HepG2 (cell line): Measurements from ENCODE around the gene SUSD3. TPM values are rescaled to one million over a fixed set of nuclear protein-coding genes. Genes with fewer than 3 reads are reported as not detected.

Source experiments
- ATAC-seq: fragments of 200-7000 bp; cut with Tn5 transposase; 3 replicates; pipeline ENCODE4 v1.9.1; 2020; ENCODE audit warnings: mild to moderate bottlenecking, moderate library complexity
- BruUV-seq: library from RNA; stranded (reverse); fragments of 400-500 nt; replicated peaks from 2 replicates; lab custom pipeline; 2021; lab: Mats Ljungman, UMichigan
- CTCF ChIA-PET: fragments of 300-600 bp; formaldehyde crosslinking; extraction: SDS; loops from one replicate; lab custom pipeline; 2021; ENCODE audit warnings: low total read pairs, inconsistent platforms, low intra/inter-chr PET ratio; lab: Yijun Ruan, JAX
- POLR2A ChIA-PET: fragments of 350-600 bp; sonication (Branson Sonifier 250); formaldehyde crosslinking; loops from one replicate; lab custom pipeline; 2020; ENCODE audit warnings: antibody characterized with exemption, inconsistent platforms; lab: Yijun Ruan, JAX
- DNase-seq: peaks from one replicate; pipeline ENCODE4 v3.0.0-alpha.2; 2015; ENCODE audit warnings: low spot score
- FAIRE-seq: peaks from 3 replicates; lab custom pipeline; 2011; peaks lifted over from hg19 to GRCh38; lab: Jason Lieb, UNC
- H2AFZ ChIP-seq: one replicate; pipeline ENCODE4 v1.6.1; 2011; ENCODE audit warnings: low read length, inconsistent platforms
- H3K27ac ChIP-seq: fragments of 300-600 bp; 3 replicates; pipeline ENCODE4 v1.8.0; 2011; ENCODE audit warnings: mixed run types, mild to moderate bottlenecking, mixed read lengths, low read length, inconsistent platforms; ENCODE audit not compliant: insufficient read depth; ENCODE audit errors: extremely low read length
- H3K27me3 ChIP-seq, 2 experiments: fragments of 200-600 bp in 1 of 2; 2 replicates in 1 of 2; 3 replicates in 1 of 2; pipeline versions ENCODE4 v1.6.0 to v1.8.0; 2011; ENCODE audit warnings: low read length in 2 of 2, mild to moderate bottlenecking in 2 of 2, moderate library complexity in 2 of 2, inconsistent platforms in 1 of 2; ENCODE audit not compliant: insufficient read depth in 2 of 2, control insufficient read depth in 1 of 2
- H3K36me3 ChIP-seq, 2 experiments: fragments of 200-600 bp in 1 of 2; replicated peaks in 1 of 2; 2 replicates in 1 of 2; 3 replicates in 1 of 2; pipeline versions ENCODE4 v1.5.1 to v1.8.0; 2011; ENCODE audit warnings: low read length in 2 of 2, inconsistent platforms in 1 of 2; ENCODE audit not compliant: insufficient read depth in 2 of 2, control insufficient read depth in 1 of 2
- H3K4me1 ChIP-seq: 2 replicates; pipeline ENCODE4 v1.5.1; 2012; ENCODE audit warnings: low read length, inconsistent platforms; ENCODE audit not compliant: insufficient read depth
- H3K4me2 ChIP-seq: 2 replicates; pipeline ENCODE4 v1.6.0; 2011; ENCODE audit warnings: low read depth, low read length, inconsistent platforms
- H3K4me3 ChIP-seq, 3 experiments: fragments of 200-600 bp in 1 of 3; sonication (generic), shearing (Covaris generic) in 1 of 3; replicated peaks in 1 of 3; 2 replicates each; pipeline ENCODE4 v1.5.1; 2011 to 2016; ENCODE audit warnings: low read length in 3 of 3, inconsistent platforms in 2 of 3, low read depth in 2 of 3, mild to moderate bottlenecking in 2 of 3, control low read depth in 1 of 3, mixed read lengths in 1 of 3; ENCODE audit not compliant: insufficient read depth in 1 of 3
- H3K79me2 ChIP-seq: one replicate; pipeline ENCODE4 v1.6.1; 2011; ENCODE audit warnings: low read length, inconsistent platforms; ENCODE audit not compliant: insufficient read depth
- H3K9ac ChIP-seq: 2 replicates; pipeline ENCODE4 v1.6.0; 2011; ENCODE audit warnings: mild to moderate bottlenecking, low read depth, low read length, inconsistent platforms; ENCODE audit not compliant: insufficient read depth
- H3K9me3 ChIP-seq: 2 replicates; pipeline ENCODE4 v1.5.1; 2012; ENCODE audit warnings: mild to moderate bottlenecking, low read length
- H4K20me1 ChIP-seq: 2 replicates; pipeline ENCODE4 v1.6.0; 2011; ENCODE audit warnings: inconsistent platforms, mild to moderate bottlenecking, low read length, moderate library complexity; ENCODE audit not compliant: insufficient read depth
- CCDC6 ChIP-seq: sonication (generic); formaldehyde crosslinking; IDR thresholded peaks from 2 replicates; pipeline ENCODE4 v1.8.1; 2022; ENCODE audit warnings: mild to moderate bottlenecking, missing genetic modification reagents, moderate library complexity
- CHCHD3 ChIP-seq: sonication (generic); formaldehyde crosslinking; IDR thresholded peaks from 2 replicates; pipeline ENCODE4 v1.8.0; 2022; ENCODE audit warnings: mild to moderate bottlenecking, missing genetic modification reagents, moderate library complexity
- KDM3A ChIP-seq: IDR thresholded peaks from 2 replicates; pipeline ENCODE4 v1.6.1; 2018; ENCODE audit warnings: low read depth, missing compliant biosample characterization
- STAT5B ChIP-seq: sonication (generic); formaldehyde crosslinking; IDR thresholded peaks from 2 replicates; pipeline ENCODE4 v1.4.0; 2020; ENCODE audit warnings: missing genetic modification reagents
- TBP ChIP-seq: sonication (generic); formaldehyde crosslinking; IDR thresholded peaks from 2 replicates; pipeline ENCODE4 v1.5.0; 2020; ENCODE audit warnings: missing genetic modification reagents
- ZBTB42 ChIP-seq: sonication (generic); formaldehyde crosslinking; IDR thresholded peaks from 2 replicates; pipeline ENCODE4 v1.5.0; 2020; ENCODE audit warnings: mild to moderate bottlenecking, missing genetic modification reagents
- ZNF343 ChIP-seq: sonication (generic); formaldehyde crosslinking; IDR thresholded peaks from 2 replicates; pipeline ENCODE4 v1.4.0; 2020; ENCODE audit warnings: mild to moderate bottlenecking, missing genetic modification reagents
- ZNF510 ChIP-seq: sonication (generic); formaldehyde crosslinking; IDR thresholded peaks from 2 replicates; pipeline ENCODE4 v1.4.0; 2020; ENCODE audit warnings: low read depth, mild to moderate bottlenecking, missing genetic modification reagents
- ZSCAN25 ChIP-seq: sonication (generic); formaldehyde crosslinking; IDR thresholded peaks from 2 replicates; pipeline ENCODE4 v1.8.0; 2022; ENCODE audit warnings: mild to moderate bottlenecking, missing genetic modification reagents
- WGBS: methylation state at CpG from one replicate; pipeline ENCODE4 v1.1.6; 2017; ENCODE audit warnings: low lambda C conversion rate; 5-methylcytosine and 5-hydroxymethylcytosine counted together
- in situ Hi-C: cut with HindIII; loops from 2 replicates; pipeline ENCODE4 v1.10.0; 2017; ENCODE audit warnings: low pct_unique_long_range_greater_than_20kb; ENCODE audit not compliant: extremely low pct_ligation_motif_present
- intact Hi-C: fragments of 100-400 bp; cut with micrococcal nuclease; formaldehyde crosslinking; loops from one replicate; pipeline ENCODE4 v1.10.0; 2022; ENCODE audit not compliant: unreplicated experiment
- polyA plus RNA-seq, 8 experiments: library from polyadenylated mRNA; depleted of rRNA in 3 of 8; stranded (reverse) in 7 of 8; unstranded in 1 of 8; fragments of >200 nt; fragmentation: Illumina TruSeq in 4 of 8; extraction: Trizol in 4 of 8; gene quantifications; 2 replicates each; pipeline versions ENCODE4 v1.2.1 to v1.2.3, GENCODE V29; 2011 to 2016; ENCODE audit warnings: low read depth in 4 of 8, missing spikeins in 1 of 8, mixed read lengths in 1 of 8; ENCODE audit not compliant: insufficient read depth in 1 of 8
- total RNA-seq, 5 experiments: library from RNA; depleted of rRNA; stranded (reverse); fragments of >200 nt; fragmentation: Illumina TruSeq; extraction: Trizol; gene quantifications; 2 replicates each; pipeline ENCODE4 v1.2.3, GENCODE V29; 2016; ENCODE audit warnings: low read depth in 1 of 5
- TF ChIP-seq, protein P1 (sequence below): sonication (generic); formaldehyde crosslinking; IDR thresholded peaks from 2 replicates; pipeline ENCODE4 v1.9.0; 2021; ENCODE audit warnings: missing genetic modification reagents, mild to moderate bottlenecking, borderline replicate concordance
- TF ChIP-seq, protein P2 (sequence below): fragments of 450-650 bp; IDR thresholded peaks from 2 replicates; pipeline ENCODE4 v1.6.1; 2017
- TF ChIP-seq, protein P3 (sequence below): sonication (generic); formaldehyde crosslinking; IDR thresholded peaks from 2 replicates; pipeline ENCODE4 v1.5.1; 2020; ENCODE audit warnings: missing genetic modification reagents, mild to moderate bottlenecking, borderline replicate concordance
- TF ChIP-seq, protein P4 (sequence below): sonication (generic); formaldehyde crosslinking; IDR thresholded peaks from 2 replicates; pipeline ENCODE4 v1.4.0; 2020; ENCODE audit warnings: missing genetic modification reagents, mild to moderate bottlenecking, borderline replicate concordance

Gene SUSD3
- total and polyA plus RNA-seq, 2 of the 13 experiments (the other 11 are each of a cell fraction or from before 2014, with no cell fraction given) = 7.0 to 9.1 TPM

DNA sequence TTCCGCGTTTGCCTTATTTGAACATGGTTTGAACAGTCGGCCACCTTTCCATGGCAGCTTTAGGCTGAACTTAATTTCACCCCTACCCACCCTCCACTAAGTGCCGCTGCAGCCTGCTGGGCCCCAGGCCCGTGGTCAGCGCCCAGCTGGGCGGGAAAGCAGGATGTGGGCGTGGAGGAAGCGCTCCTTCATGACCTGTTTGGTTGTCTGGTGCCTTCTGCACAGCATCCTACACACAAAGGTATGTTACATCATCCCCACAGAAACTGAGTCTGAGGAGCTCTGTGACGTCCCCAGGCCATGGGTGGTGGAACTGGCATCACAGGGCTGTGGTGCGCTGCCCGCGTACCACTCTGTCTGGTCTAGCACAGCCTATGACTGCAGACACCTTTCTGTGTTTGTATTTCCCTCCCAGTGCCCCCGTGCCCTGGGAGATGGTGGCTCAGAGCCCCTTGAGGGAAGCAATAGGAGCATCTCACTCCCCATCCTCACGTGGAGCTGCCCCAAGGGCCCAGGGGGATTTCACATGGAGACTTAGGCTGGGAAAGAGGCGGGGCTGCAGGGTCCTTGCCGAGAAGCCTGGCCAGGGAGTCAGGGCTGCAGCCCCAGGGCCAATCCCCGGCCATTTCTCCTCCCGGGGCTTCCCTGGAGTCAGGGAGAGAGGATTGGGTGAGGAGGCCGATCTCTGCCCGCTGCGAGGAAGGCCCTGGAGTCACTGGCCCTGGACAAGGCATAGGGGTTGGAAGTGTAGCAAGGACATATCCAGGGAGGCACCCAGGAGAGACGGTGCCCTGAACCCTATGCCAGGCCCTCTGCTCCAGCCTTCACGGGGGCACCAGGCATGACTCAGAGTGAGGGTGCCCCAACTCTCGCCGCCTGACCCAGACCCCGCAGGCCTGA, 37.5 kb upstream of the SUSD3 start:
- Histone ChIP-seq H3K36me3 (no peaks in the 10 kb centered on the region), H3K4me1 (no peaks in the 10 kb centered on the region), H3K9me3 (no peaks in the 10 kb centered on the region), H3K4me3 (no peak overlapping the region), H3K27me3 (no peaks in the 10 kb centered on the region), H2AFZ (no peak overlapping the region), H4K20me1 (no peaks in the 10 kb centered on the region), H3K4me2 (no peak overlapping the region), H3K9ac (no peak overlapping the region), H3K27ac (no peak overlapping the region), H3K79me2 (no peaks in the 10 kb centered on the region)
- ATAC-seq (no peak), FAIRE-seq (no peak), DNase-seq (no peak)
- WGBS = 73% methylated on average over 12 of the region's 27 CpGs
- ChIA-PET POLR2A (no interaction called here), CTCF (no interaction called here)
- in situ Hi-C loops (no loop called here), intact Hi-C loops (no loop called here)
- BruUV-seq = no TSS peak
- TF ChIP-seq, protein P1, sequence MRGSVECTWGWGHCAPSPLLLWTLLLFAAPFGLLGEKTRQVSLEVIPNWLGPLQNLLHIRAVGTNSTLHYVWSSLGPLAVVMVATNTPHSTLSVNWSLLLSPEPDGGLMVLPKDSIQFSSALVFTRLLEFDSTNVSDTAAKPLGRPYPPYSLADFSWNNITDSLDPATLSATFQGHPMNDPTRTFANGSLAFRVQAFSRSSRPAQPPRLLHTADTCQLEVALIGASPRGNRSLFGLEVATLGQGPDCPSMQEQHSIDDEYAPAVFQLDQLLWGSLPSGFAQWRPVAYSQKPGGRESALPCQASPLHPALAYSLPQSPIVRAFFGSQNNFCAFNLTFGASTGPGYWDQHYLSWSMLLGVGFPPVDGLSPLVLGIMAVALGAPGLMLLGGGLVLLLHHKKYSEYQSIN (CRISPR knock-in tag) = no peak
- TF ChIP-seq TBP (CRISPR knock-in tag) = no peak
- TF ChIP-seq CHCHD3 (CRISPR knock-in tag) = no peak
- TF ChIP-seq ZNF343 (CRISPR knock-in tag) = no peak

DNA sequence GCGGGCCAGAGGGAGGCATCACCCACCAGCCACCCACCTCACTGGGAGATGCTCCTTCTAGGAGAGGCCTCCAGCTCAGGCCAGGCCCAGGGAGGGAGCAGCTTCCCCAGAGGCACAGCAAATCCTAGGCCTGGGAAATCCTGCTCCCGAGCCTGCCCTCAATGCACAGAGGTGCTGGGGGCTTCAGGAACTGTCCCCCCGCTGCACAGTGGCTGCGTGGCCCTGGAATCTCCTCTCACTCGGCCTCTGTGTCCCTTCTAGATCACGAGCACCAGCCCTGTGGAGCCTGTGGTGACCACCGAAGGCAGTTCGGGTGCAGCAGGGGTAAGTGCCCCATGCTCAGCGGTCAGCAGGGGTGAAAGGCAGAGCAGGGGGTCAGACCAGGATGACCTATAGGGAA, 36.4 kb upstream of the SUSD3 start:
- Histone ChIP-seq H2AFZ (no peak overlapping the region), H3K79me2 (no peaks in the 10 kb centered on the region), H3K9me3 (no peaks in the 10 kb centered on the region), H3K4me3 (no peak overlapping the region), H3K9ac (no peak overlapping the region), H3K27ac (no peak overlapping the region), H4K20me1 (no peaks in the 10 kb centered on the region), H3K4me2 (no peak overlapping the region), H3K27me3 (no peaks in the 10 kb centered on the region), H3K36me3 (no peaks in the 10 kb centered on the region), H3K4me1 (no peaks in the 10 kb centered on the region)
- POLR2A ChIA-PET = no interaction called here
- ATAC-seq (no peak), DNase-seq (no peak), FAIRE-seq (no peak)
- intact Hi-C loops (no loop called here), in situ Hi-C loops (no loop called here)
- BruUV-seq = no TSS peak
- CTCF ChIA-PET = no interaction called here
- WGBS = 48% methylated on average over 4 of the region's 9 CpGs
- TF ChIP-seq STAT5B (CRISPR knock-in tag) (no peak), CCDC6 (CRISPR knock-in tag) (no peak), KDM3A (no peak), ZBTB42 (no peak), ZSCAN25 (no peak), ZNF510 (CRISPR knock-in tag) (no peak)
- TF ChIP-seq, protein P2, sequence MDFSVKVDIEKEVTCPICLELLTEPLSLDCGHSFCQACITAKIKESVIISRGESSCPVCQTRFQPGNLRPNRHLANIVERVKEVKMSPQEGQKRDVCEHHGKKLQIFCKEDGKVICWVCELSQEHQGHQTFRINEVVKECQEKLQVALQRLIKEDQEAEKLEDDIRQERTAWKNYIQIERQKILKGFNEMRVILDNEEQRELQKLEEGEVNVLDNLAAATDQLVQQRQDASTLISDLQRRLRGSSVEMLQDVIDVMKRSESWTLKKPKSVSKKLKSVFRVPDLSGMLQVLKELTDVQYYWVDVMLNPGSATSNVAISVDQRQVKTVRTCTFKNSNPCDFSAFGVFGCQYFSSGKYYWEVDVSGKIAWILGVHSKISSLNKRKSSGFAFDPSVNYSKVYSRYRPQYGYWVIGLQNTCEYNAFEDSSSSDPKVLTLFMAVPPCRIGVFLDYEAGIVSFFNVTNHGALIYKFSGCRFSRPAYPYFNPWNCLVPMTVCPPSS = no peak
- TF ChIP-seq, protein P3, sequence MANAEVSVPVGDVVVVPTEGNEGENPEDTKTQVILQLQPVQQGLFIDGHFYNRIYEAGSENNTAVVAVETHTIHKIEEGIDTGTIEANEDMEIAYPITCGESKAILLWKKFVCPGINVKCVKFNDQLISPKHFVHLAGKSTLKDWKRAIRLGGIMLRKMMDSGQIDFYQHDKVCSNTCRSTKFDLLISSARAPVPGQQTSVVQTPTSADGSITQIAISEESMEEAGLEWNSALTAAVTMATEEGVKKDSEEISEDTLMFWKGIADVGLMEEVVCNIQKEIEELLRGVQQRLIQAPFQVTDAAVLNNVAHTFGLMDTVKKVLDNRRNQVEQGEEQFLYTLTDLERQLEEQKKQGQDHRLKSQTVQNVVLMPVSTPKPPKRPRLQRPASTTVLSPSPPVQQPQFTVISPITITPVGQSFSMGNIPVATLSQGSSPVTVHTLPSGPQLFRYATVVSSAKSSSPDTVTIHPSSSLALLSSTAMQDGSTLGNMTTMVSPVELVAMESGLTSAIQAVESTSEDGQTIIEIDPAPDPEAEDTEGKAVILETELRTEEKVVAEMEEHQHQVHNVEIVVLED (CRISPR knock-in tag) = no peak
- TF ChIP-seq, protein P4, sequence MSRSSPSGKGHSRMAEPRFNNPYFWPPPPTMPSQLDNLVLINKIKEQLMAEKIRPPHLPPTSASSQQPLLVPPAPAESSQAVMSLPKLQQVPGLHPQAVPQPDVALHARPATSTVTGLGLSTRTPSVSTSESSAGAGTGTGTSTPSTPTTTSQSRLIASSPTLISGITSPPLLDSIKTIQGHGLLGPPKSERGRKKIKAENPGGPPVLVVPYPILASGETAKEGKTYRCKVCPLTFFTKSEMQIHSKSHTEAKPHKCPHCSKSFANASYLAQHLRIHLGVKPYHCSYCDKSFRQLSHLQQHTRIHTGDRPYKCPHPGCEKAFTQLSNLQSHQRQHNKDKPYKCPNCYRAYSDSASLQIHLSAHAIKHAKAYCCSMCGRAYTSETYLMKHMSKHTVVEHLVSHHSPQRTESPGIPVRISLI (CRISPR knock-in tag) = no peak
